Transverse colon (tissue), 4 donors: ENCODE measurements around the gene B9D1.

Experiments used
- CTCF ChIP-seq, 5 experiments: fragments of 200-600 bp in 3 of 5; fragments of 450-650 bp in 2 of 5; sonication (generic) in 3 of 5; IDR thresholded peaks; 1 replicate in 2 of 5; 2 replicates in 3 of 5; pipeline ENCODE4 v1.5.1; 2016 to 2017; ENCODE audit warnings: antibody characterized with exemption in 5 of 5, inconsistent platforms in 3 of 5, mild to moderate bottlenecking in 2 of 5, moderate library complexity in 1 of 5
- EP300 ChIP-seq: sonication (generic); formaldehyde crosslinking; IDR thresholded peaks from one replicate; pipeline ENCODE4 v1.6.1; 2017; ENCODE audit warnings: antibody characterized with exemption, low read depth
- POLR2A ChIP-seq: fragments of 450-650 bp; IDR thresholded peaks from one replicate; pipeline ENCODE4 v1.6.1; 2016; ENCODE audit warnings: antibody characterized with exemption, mild to moderate bottlenecking, moderate library complexity
- POLR2AphosphoS5 ChIP-seq, 3 donors: sonication (generic); formaldehyde crosslinking; IDR thresholded peaks; one replicate each; pipeline ENCODE4 v1.6.1; 2016; ENCODE audit warnings: antibody characterized with exemption in 3 of 3

- TF ChIP-seq CTCF (IDR thresholded peaks at IDR 0.05): no peak
- no peak for TF ChIP-seq POLR2AphosphoS5 (IDR thresholded peaks at IDR 0.05)
- TF ChIP-seq POLR2A: no peak
- TF ChIP-seq EP300: no peak
Observed at GRCh38 chr17:19341641-19342610, 20.6 kb downstream of the B9D1 start.
